ENCODE results near the gene MTHFD2L.

The MTHFD2L gene

GRCh38 chr4:74133786-74134499 is 24.0 kb upstream of the MTHFD2L start:
- DNase-seq, result peak; percentile 26

- no peak for DNase-seq
Observed at GRCh38 chr4:74134500-74134852, 23.4 kb upstream of the MTHFD2L start.

GRCh38 chr4:74146581-74147129 is 11.3 kb upstream of the MTHFD2L start:
- no peak for DNase-seq

- no peak for DNase-seq
Observed at GRCh38 chr4:74148205-74148604, 9.7 kb upstream of the MTHFD2L start.

GRCh38 chr4:74152836-74153235 is 5.1 kb upstream of the MTHFD2L start:
- DNase-seq, result no peak

GRCh38 chr4:74156521-74156920 is 1.4 kb upstream of the MTHFD2L start:
- no peak for DNase-seq

GRCh38 chr4:74157154-74157553 is 764 bp upstream of the MTHFD2L start:
- DNase-seq, result no peak

- DNase-seq, result peak; percentile 32
Observed at GRCh38 chr4:74158466-74159142, 686 bp downstream of the MTHFD2L start.

- DNase-seq, result no peak
Observed at GRCh38 chr4:74159143-74159709, 1.3 kb downstream of the MTHFD2L start.

- DNase-seq, result peak; percentile 31
Observed at GRCh38 chr4:74161666-74162450, 3.9 kb downstream of the MTHFD2L start.

- DNase-seq, result no peak
Observed at GRCh38 chr4:74166135-74166534, 8.2 kb downstream of the MTHFD2L start.

- DNase-seq, result no peak
Observed at GRCh38 chr4:74166818-74167217, 8.9 kb downstream of the MTHFD2L start.

GRCh38 chr4:74167585-74167984 is 9.7 kb downstream of the MTHFD2L start:
- no peak for DNase-seq

GRCh38 chr4:74168841-74169240 is 10.9 kb downstream of the MTHFD2L start:
- DNase-seq, result no peak

GRCh38 chr4:74173321-74173720 is 15.4 kb downstream of the MTHFD2L start:
- DNase-seq, result no peak

- DNase-seq, result no peak
Observed at GRCh38 chr4:74174421-74174820, 16.5 kb downstream of the MTHFD2L start.

- no peak for DNase-seq
Observed at GRCh38 chr4:74174941-74175340, 17.0 kb downstream of the MTHFD2L start.

GRCh38 chr4:74175379-74175778 is 17.5 kb downstream of the MTHFD2L start:
- DNase-seq, result no peak

GRCh38 chr4:74178798-74179197 is 20.9 kb downstream of the MTHFD2L start:
- DNase-seq, result no peak

GRCh38 chr4:74181219-74181618 is 23.3 kb downstream of the MTHFD2L start:
- DNase-seq, result no peak

GRCh38 chr4:74188912-74189311 is 31.0 kb downstream of the MTHFD2L start:
- no peak for DNase-seq

GRCh38 chr4:74189331-74190043 is 31.6 kb downstream of the MTHFD2L start:
- DNase-seq, result peak; percentile 11

- no peak for DNase-seq
Observed at GRCh38 chr4:74190332-74190731, 32.4 kb downstream of the MTHFD2L start.
